ENCODE measurements around the gene NT5C.

The NT5C gene

GRCh38 chr17:75091855-75092327, 39.7 kb downstream of the NT5C start:
- no peak for DNase-seq (ENCODE audit: low read depth)

- DNase-seq (ENCODE audit: low read depth): no peak
Measured at GRCh38 chr17:75090871-75091854, 40.4 kb downstream of the NT5C start.

- no peak for DNase-seq (ENCODE audit: low read depth)
Measured at GRCh38 chr17:75088465-75089417, 42.8 kb downstream of the NT5C start.

GRCh38 chr17:75087558-75088453, 43.7 kb downstream of the NT5C start, which contains the start of gene SLC16A5:
SLC16A5 (plus strand) TSS chr17:75087954; CDS start chr17:75093637, 5,683 bp downstream.
- peak; percentile 67 for DNase-seq (ENCODE audit: low read depth)

- no peak for DNase-seq (ENCODE audit: low read depth)
Measured at GRCh38 chr17:75087182-75087557, 44.4 kb downstream of the NT5C start.

- DNase-seq (ENCODE audit: low read depth): no peak
Measured at GRCh38 chr17:75086496-75087181, 44.9 kb downstream of the NT5C start.

- no peak for DNase-seq (ENCODE audit: low read depth)
Measured at GRCh38 chr17:75084039-75084660, 47.4 kb downstream of the NT5C start.

GRCh38 chr17:75082683-75083082, 48.9 kb downstream of the NT5C start:
- no peak for DNase-seq (ENCODE audit: low read depth)

- no peak for DNase-seq (ENCODE audit: low read depth)
Measured at GRCh38 chr17:75081611-75082540, 49.7 kb downstream of the NT5C start.

Data from HS-5 (cell line).